LNCAP (cell line): Measurements from ENCODE around the gene SLC39A3.

Experiments
- TF ChIP-seq, protein P1 (sequence below): fragments of 450-650 bp; IDR thresholded peaks from 2 replicates; pipeline ENCODE4 v1.5.1; 2017; ENCODE audit warnings: mild to moderate bottlenecking

SLC39A3 gene

DNA sequence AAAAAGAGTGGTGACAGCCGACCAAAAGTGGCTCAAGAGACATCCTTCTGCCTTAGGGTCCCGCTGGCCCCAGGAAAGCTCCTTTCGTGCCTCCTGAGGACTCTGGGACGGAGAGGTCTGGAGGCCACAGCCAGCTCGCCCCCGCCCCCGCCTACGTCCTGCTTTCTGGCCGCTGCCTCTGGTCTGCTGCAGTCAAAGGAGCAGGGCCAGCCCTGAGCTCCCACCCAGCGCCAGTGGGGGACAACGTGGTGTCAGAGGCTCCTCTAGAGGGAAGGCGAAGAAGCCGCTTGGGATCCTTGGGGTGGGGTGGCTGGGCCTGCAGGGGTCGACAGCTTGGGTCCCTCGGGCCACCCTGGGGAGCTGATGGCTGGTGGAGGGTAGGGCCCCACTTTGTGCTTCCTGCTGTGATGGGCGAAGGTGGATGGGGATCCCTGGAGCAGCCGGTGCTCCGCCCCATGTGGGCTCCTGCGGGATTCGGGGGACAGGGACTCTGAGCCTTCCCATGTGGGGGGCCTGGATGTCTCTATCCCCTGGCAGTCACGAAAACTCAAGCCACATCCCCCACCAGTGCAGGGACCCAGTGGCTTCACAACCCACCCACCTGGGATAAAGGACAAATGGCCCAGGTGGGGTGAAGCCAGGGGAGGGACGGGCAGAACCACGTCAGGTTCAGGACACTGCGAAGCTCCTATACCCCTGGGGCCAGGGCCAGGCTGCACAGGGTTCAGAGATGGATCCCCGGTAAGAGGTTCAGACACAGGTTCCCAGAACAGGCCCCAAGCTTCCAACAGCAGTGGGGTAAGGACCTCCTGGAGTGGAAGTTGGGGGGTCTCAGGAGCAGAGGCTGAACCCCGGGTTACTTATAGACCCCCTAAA, 9.6 kb downstream of the SLC39A3 start:
- TF ChIP-seq, protein P1, sequence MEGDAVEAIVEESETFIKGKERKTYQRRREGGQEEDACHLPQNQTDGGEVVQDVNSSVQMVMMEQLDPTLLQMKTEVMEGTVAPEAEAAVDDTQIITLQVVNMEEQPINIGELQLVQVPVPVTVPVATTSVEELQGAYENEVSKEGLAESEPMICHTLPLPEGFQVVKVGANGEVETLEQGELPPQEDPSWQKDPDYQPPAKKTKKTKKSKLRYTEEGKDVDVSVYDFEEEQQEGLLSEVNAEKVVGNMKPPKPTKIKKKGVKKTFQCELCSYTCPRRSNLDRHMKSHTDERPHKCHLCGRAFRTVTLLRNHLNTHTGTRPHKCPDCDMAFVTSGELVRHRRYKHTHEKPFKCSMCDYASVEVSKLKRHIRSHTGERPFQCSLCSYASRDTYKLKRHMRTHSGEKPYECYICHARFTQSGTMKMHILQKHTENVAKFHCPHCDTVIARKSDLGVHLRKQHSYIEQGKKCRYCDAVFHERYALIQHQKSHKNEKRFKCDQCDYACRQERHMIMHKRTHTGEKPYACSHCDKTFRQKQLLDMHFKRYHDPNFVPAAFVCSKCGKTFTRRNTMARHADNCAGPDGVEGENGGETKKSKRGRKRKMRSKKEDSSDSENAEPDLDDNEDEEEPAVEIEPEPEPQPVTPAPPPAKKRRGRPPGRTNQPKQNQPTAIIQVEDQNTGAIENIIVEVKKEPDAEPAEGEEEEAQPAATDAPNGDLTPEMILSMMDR = no peak

- TF ChIP-seq, protein P1 = no peak
Observed at GRCh38 chr19:2728783-2729387, 10.9 kb downstream of the SLC39A3 start.

DNA sequence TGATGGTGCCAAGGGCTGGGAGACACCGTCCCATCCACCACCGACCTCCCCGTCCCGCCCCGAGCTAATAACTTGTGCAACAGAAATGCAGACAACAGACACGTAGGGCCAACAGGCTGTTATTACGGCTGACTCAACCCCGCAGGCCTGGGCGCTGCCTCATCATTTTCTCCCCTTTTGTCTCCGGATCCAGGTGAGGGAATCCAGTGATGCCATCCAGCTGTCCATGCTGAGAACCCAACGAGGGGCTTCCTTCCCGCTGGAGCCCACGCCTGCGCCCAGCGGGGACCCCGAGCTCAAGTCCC, 12.2 kb downstream of the SLC39A3 start:
- TF ChIP-seq, protein P1 = no peak

DNA sequence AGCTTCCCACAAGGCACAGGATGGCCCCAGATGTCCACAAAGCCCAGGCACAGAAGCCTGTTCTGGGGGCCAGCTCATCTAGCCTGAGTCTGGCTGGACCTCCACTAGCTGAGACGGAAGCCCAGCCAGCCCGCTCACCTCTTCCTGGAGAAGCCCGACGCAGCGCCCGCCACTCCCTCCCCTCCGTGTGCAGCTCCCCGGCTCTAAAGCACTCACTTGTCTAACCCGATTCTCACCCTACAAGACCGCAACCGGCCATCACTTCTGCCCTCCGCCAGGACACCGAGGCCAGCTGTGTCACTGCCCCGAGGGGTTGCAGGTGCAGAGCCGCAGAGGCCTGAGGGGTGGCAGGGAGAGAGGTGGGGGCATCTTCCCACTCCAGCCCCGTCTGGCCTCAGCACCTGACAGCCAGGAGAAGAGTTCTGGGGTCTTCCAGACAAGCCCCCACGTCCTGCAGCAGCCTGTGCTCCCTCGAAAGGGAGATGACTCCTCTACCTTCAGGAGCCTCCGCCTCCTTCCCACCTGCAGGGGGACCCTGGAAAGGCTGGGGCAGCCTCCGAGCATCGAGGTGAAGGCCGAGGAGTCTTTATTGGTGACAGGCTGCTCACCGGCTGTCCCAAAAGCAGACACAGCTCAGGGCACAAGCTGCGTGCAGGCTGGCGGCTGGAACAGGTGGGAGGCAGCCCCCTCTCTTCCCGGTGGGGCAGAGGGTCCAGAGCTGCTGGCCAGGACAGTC, 12.7 kb downstream of the SLC39A3 start:
- TF ChIP-seq, protein P1 = no peak

DNA sequence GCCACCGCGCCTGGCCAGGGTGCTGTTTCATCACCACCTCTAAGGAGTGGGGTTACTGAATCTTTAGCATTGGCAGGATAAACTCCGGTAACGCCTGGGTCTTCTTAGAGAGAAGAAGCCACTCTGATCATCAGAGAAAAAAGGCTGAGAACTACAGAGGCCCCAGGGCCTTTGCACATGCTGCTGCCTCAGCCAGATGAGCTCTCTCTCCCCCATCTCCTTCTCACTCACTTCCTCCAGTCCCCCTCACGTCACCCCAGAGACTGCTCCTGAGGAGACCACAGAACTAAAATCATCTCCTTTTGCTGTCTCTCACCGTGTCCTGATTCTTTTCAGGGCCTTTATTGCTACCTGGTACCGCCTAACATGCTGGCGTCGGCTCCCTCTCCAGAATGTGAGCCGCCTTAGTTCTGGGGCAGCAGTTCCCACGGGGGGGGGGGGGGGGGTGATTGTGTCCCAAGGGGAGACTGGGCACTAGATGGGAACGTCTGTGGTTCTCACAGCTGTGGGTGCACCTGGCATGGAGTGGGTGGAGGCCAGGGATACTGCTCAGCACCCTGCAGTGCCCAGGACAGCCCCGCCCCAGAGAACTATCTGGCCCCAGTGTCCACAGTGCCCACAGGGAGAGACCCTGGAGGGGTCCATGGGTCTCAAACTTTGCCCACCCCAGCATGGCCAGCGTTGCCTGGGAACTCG, 13.5 kb downstream of the SLC39A3 start:
- TF ChIP-seq, protein P1 = no peak

DNA sequence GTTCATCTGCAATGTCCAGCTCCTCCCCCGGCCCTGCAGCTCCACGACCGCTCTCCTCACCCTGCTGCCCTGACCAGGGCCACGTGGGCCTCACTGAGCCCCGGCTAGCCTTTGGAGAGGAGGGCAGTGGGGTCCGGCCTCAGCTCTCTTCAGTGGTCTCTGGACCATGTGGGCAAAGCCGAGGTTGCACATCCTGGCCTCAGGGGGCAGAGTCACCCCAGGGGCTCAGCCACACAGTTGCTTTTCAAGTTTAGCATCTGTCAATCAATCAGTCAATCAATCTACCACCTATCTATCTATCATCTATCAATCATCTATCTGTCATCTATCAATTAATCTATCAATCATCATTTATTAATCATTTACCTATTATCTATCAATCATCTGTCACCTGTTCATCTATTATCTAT, 15.7 kb downstream of the SLC39A3 start:
- TF ChIP-seq, protein P1 = no peak

DNA sequence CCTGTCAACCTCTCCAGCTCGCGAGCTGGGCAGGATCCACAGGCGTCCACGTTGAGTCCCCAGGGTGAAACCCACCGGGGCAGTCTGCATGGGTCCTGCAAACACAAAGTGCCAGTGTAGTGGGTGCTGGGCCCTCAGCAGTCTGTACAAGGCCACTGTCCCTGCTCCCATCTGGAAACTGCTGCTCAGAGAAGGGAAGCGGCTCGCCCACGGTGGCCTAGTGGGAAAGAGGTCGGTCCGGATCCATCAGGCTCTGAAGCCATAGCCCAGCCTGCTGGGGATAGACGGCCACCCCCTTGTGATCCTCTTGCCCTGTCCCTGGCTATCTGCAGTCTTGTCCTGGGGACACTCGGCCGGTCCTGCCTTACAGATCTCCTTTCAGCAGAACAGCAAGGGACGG, 16.1 kb downstream of the SLC39A3 start:
- TF ChIP-seq, protein P1 = no peak
